DOHH2 (cell line): Measurements from ENCODE around the gene DRD2.

Experiments used
- H3F3A ChIP-seq: fragments of 200-600 bp; sonication (generic), shearing (Covaris generic); 2 replicates; pipeline ENCODE4 v1.6.0; 2016; ENCODE audit warnings: antibody characterized with exemption, mild to moderate bottlenecking; ENCODE audit not compliant: control insufficient read depth, insufficient read depth
- H3K27ac ChIP-seq: fragments of 200-600 bp; sonication (generic); 2 replicates; pipeline ENCODE4 v1.5.1; 2014; ENCODE audit warnings: low read depth, mild to moderate bottlenecking, low read length, moderate library complexity
- H3K27me3 ChIP-seq: fragments of 200-600 bp; sonication (generic); 2 replicates; pipeline ENCODE4 v1.6.1; 2014; ENCODE audit warnings: mild to moderate bottlenecking, low read length, mixed read lengths; ENCODE audit not compliant: control insufficient read depth
- H3K36me3 ChIP-seq: fragments of 200-600 bp; sonication (generic); 2 replicates; pipeline ENCODE4 v1.6.1; 2014; ENCODE audit warnings: mild to moderate bottlenecking, low read length, moderate library complexity, mixed read lengths; ENCODE audit not compliant: control insufficient read depth
- H3K4me1 ChIP-seq: fragments of 200-600 bp; sonication (generic); 2 replicates; pipeline ENCODE4 v1.6.1; 2014; ENCODE audit warnings: mild to moderate bottlenecking, low read length, mixed read lengths; ENCODE audit not compliant: control insufficient read depth
- H3K4me2 ChIP-seq: fragments of 200-600 bp; sonication (generic); 2 replicates; pipeline ENCODE4 v1.6.0; 2014; ENCODE audit warnings: mild to moderate bottlenecking, low read length, moderate library complexity
- H3K4me3 ChIP-seq: fragments of 200-600 bp; sonication (generic); 2 replicates; pipeline ENCODE4 v1.5.1; 2014; ENCODE audit warnings: mild to moderate bottlenecking, low read length, mixed read lengths
- H3K79me2 ChIP-seq: fragments of 200-600 bp; sonication (generic); 2 replicates; pipeline ENCODE4 v1.6.1; 2014; ENCODE audit warnings: mild to moderate bottlenecking, low read length, mixed read lengths; ENCODE audit not compliant: control insufficient read depth
- H3K9me2 ChIP-seq: fragments of 200-600 bp; sonication (generic); replicated peaks from 2 replicates; pipeline ENCODE4 v1.6.1; 2014; ENCODE audit warnings: mild to moderate bottlenecking, low read length, mixed read lengths; ENCODE audit not compliant: control insufficient read depth
- H3K9me3 ChIP-seq: fragments of 200-600 bp; sonication (generic); 2 replicates; pipeline ENCODE4 v1.6.1; 2014; ENCODE audit warnings: antibody characterized with exemption, low read length, mixed read lengths; ENCODE audit not compliant: control insufficient read depth, insufficient read depth
- H4K20me1 ChIP-seq: fragments of 200-600 bp; sonication (generic); 2 replicates; pipeline ENCODE4 v1.6.0; 2014; ENCODE audit warnings: low read depth, mild to moderate bottlenecking, antibody characterized with exemption, low read length, moderate library complexity; ENCODE audit not compliant: control insufficient read depth, insufficient read depth
- CTCF ChIP-seq: fragments of 200-600 bp; sonication (generic); IDR thresholded peaks from one replicate; pipeline ENCODE4 v1.5.1; 2014; ENCODE audit warnings: antibody characterized with exemption, mild to moderate bottlenecking, low read depth, low read length; ENCODE audit not compliant: poor library complexity, severe bottlenecking
- EZH2phosphoT487 ChIP-seq: fragments of 200-600 bp; sonication (generic); IDR thresholded peaks from 2 replicates; pipeline ENCODE4 v1.6.1; 2017; ENCODE audit warnings: borderline replicate concordance, mild to moderate bottlenecking, antibody characterized with exemption, low read length, moderate library complexity, mixed read lengths

Gene DRD2

DNA sequence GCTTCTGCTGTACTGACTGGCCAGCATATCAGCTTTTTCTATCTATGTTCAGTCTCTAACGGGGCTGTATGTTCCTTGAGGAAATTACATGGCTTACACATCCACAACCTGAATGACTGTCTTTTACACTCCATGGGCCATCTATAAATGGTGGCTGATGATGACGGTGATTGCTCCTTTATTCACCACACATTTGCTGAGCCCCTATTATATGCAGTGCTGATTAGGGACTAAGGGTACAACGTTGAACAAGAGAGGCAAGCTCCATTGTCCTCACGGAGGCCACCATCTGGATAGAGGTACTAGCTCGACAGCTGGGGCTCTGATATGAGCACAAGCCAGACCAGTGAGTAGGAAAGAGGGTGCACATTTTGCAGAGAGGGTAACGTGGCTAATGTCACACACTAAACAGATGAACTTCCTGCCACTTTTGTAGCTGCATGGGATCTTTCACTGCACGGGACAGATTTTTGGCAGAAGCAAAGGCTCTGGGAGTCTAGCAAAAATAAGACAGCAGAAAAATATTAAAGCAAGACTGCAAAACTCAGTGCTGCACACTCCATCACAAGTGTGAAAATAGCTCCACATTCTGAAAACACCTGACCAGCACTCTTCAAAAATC is 30.6 kb downstream of the DRD2 start:
- no peaks in the 10 kb centered on the region for H3K79me2 ChIP-seq
- no peaks in the 10 kb centered on the region for H4K20me1 ChIP-seq
- no peaks in the 10 kb centered on the region for H3K9me2 ChIP-seq
- no peak overlapping the region for H3K27ac ChIP-seq
- no peaks in the 10 kb centered on the region for H3K4me1 ChIP-seq
- H3K4me2 ChIP-seq, result no peak overlapping the region
- no peak overlapping the region for H3K4me3 ChIP-seq
- no peaks in the 10 kb centered on the region; the same call in 1 of the 2 replicates for H3K27me3 ChIP-seq
- no peaks in the 10 kb centered on the region for H3K9me3 ChIP-seq
- TF ChIP-seq CTCF (no peak), EZH2phosphoT487 (no peak)
- no peaks in the 10 kb centered on the region for H3F3A ChIP-seq
- H3K36me3 ChIP-seq, result no peaks in the 10 kb centered on the region

- no peaks in the 10 kb centered on the region for H3K36me3 ChIP-seq
- no peaks in the 10 kb centered on the region for H3K9me2 ChIP-seq
- no peak overlapping the region for H3K4me2 ChIP-seq
- no peaks in the 10 kb centered on the region for H3F3A ChIP-seq
- H3K4me3 ChIP-seq, result no peak overlapping the region
- H3K79me2 ChIP-seq, result no peaks in the 10 kb centered on the region
- no peaks in the 10 kb centered on the region for H3K4me1 ChIP-seq
- H3K27ac ChIP-seq, result no peak overlapping the region
- no peaks in the 10 kb centered on the region for H3K9me3 ChIP-seq
- no peaks in the 10 kb centered on the region for H4K20me1 ChIP-seq
- TF ChIP-seq CTCF, result no peak
- TF ChIP-seq EZH2phosphoT487, result no peak
- no peaks in the 10 kb centered on the region for H3K27me3 ChIP-seq
Measured at GRCh38 chr11:113440816-113441215, 34.4 kb downstream of the DRD2 start.

DNA sequence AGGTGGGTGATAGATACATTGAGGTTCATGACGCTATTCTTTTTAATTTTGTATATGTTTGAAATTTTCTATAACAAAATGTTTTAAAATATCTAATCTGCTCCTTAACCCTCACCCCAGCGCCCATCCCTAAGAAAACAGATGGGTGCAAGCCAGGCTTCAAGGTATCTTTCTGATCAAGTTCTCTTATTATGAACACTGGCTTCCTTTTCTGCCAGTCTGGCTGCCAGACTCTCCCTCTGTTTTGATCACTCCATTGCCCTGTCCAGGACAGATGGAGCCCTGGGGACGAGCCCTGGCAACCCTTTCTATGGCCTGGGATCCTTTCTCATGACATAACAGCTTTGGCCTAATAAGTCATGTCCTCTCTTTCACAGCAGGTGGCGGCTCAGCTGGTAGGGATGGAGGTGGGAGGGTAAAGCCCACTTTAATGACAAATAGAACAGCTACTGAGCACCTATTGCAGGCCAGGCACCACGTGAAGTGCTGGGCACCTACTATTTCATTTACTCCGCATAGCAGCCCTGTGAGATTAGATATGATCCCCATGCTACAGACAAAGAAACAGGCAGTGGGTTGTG is 38.4 kb downstream of the DRD2 start:
- Histone ChIP-seq H3K9me2 (no peaks in the 10 kb centered on the region), H3K79me2 (no peaks in the 10 kb centered on the region), H3K9me3 (no peaks in the 10 kb centered on the region), H3K4me2 (no peak overlapping the region), H3F3A (no peaks in the 10 kb centered on the region), H3K27ac (no peak overlapping the region), H3K4me1 (no peaks in the 10 kb centered on the region), H3K4me3 (no peak overlapping the region), H4K20me1 (no peaks in the 10 kb centered on the region), H3K27me3 (no peaks in the 10 kb centered on the region), H3K36me3 (no peaks in the 10 kb centered on the region)
- no peak for TF ChIP-seq CTCF
- TF ChIP-seq EZH2phosphoT487, result no peak
